K562 (cell line): ENCODE measurements around the gene CRYM. TPM values are rescaled to one million over a fixed set of nuclear protein-coding genes. Genes with fewer than 3 reads are reported as not detected.

ENCODE experiments used
- ASH1L ChIP-seq: fragments of 450-650 bp; IDR thresholded peaks from 2 replicates; pipeline ENCODE4 v1.6.1; 2018; ENCODE audit warnings: borderline replicate concordance, mild to moderate bottlenecking, low read depth; ENCODE audit not compliant: partially characterized antibody
- DLX4 ChIP-seq: fragments of 250-450 bp; sonication (Bioruptor Pico); IDR thresholded peaks from 2 replicates; pipeline ENCODE4 v1.6.1; 2021; ENCODE audit warnings: mild to moderate bottlenecking
- EGR1 ChIP-seq: fragments of 450-650 bp; conservative IDR thresholded peaks from 2 replicates; pipeline ENCODE4 v1.6.1; 2017; ENCODE audit warnings: mild to moderate bottlenecking
- ETV5 ChIP-seq: sonication (generic); formaldehyde crosslinking; IDR thresholded peaks from 2 replicates; pipeline ENCODE4 v1.4.0; 2020; ENCODE audit warnings: low read depth, mild to moderate bottlenecking, missing genetic modification reagents
- GTF3C2 ChIP-seq: IDR thresholded peaks from 3 replicates; pipeline ENCODE4 v1.6.1; 2011; ENCODE audit warnings: borderline replicate concordance, mild to moderate bottlenecking, moderate library complexity; ENCODE audit not compliant: insufficient read length; ENCODE audit errors: extremely low read depth
- HDAC6 ChIP-seq: IDR thresholded peaks from 2 replicates; pipeline ENCODE4 v1.6.1; 2012; ENCODE audit warnings: low read depth, mild to moderate bottlenecking, control low read depth, inconsistent platforms, low read length, moderate library complexity
- HLTF ChIP-seq: fragments of 450-650 bp; IDR thresholded peaks from 2 replicates; pipeline ENCODE4 v1.6.1; 2016
- HNRNPK ChIP-seq: fragments of 200-400 bp; formaldehyde crosslinking; IDR thresholded peaks from one replicate; pipeline ENCODE4 v1.6.1; 2018; ENCODE audit warnings: mild to moderate bottlenecking, low read depth, low read length; ENCODE audit not compliant: poor library complexity, severe bottlenecking
- ILF3 ChIP-seq: fragments of 450-650 bp; IDR thresholded peaks from 2 replicates; pipeline ENCODE4 v1.6.1; 2018; ENCODE audit warnings: antibody characterized with exemption, mild to moderate bottlenecking, moderate library complexity, borderline replicate concordance
- L3MBTL2 ChIP-seq: fragments of 450-650 bp; IDR thresholded peaks from 2 replicates; pipeline ENCODE4 v1.6.1; 2016; ENCODE audit warnings: mild to moderate bottlenecking, moderate library complexity
- LARP7 ChIP-seq: fragments of 450-650 bp; IDR thresholded peaks from 2 replicates; pipeline ENCODE4 v1.6.1; 2016
- SAP30 ChIP-seq: fragments of 200-600 bp; sonication (generic); IDR thresholded peaks from 2 replicates; pipeline ENCODE4 v1.6.1; 2012; ENCODE audit warnings: borderline replicate concordance, low read depth, mild to moderate bottlenecking, moderate library complexity, low read length, control low read depth, inconsistent platforms; ENCODE audit not compliant: insufficient read depth, poor library complexity, severe bottlenecking
- SMARCA4 ChIP-seq: fragments of 450-650 bp; IDR thresholded peaks from 2 replicates; pipeline ENCODE4 v1.6.1; 2016
- SMARCB1 ChIP-seq: IDR thresholded peaks from 2 replicates; pipeline ENCODE4 v1.6.1; 2011; ENCODE audit warnings: improper control_type of control experiment, low read depth; ENCODE audit not compliant: insufficient read length
- SRSF7 ChIP-seq: fragments of 200-400 bp; formaldehyde crosslinking; optimal IDR thresholded peaks from 2 replicates; pipeline ENCODE3; 2017; ENCODE audit warnings: mild to moderate bottlenecking, low read depth, low read length
- STAT5B ChIP-seq: fragments of 250-450 bp; sonication (Bioruptor Pico); IDR thresholded peaks from 2 replicates; pipeline ENCODE4 v1.8.0; 2021; ENCODE audit warnings: mild to moderate bottlenecking, inconsistent platforms
- STAT6 ChIP-seq: sonication (generic); formaldehyde crosslinking; IDR thresholded peaks from 2 replicates; pipeline ENCODE4 v1.8.1; 2023; ENCODE audit warnings: mild to moderate bottlenecking, missing genetic modification reagents
- TAF7 ChIP-seq: fragments of 450-650 bp; IDR thresholded peaks from 2 replicates; pipeline ENCODE4 v1.6.1; 2016; ENCODE audit warnings: missing genetic modification characterization, missing compliant biosample characterization
- ZC3H8 ChIP-seq: fragments of 450-650 bp; IDR thresholded peaks from 2 replicates; pipeline ENCODE4 v1.6.1; 2017
- ZNF668 ChIP-seq: fragments of 250-450 bp; sonication (Bioruptor Pico); IDR thresholded peaks from 2 replicates; pipeline ENCODE4 v1.8.0; 2022; ENCODE audit warnings: mild to moderate bottlenecking, inconsistent platforms
- polyA plus RNA-seq, 8 experiments: library from polyadenylated mRNA; depleted of rRNA in 4 of 8; stranded (reverse) in 5 of 8; unstranded in 3 of 8; fragments of >200 nt; fragmentation: Nextera tagmentation in 2 of 8; fragmentation: Illumina TruSeq in 1 of 8; extraction: Ambion mirVana in 2 of 8; extraction: Trizol in 1 of 8; gene quantifications; 2 replicates each; pipeline versions ENCODE4 v1.2.1 to v1.2.3, GENCODE V29; 2011 to 2014; ENCODE audit warnings: inconsistent platforms in 1 of 8, missing spikeins in 1 of 8
- total RNA-seq, 7 experiments: library from RNA; depleted of rRNA in 6 of 7; stranded (reverse); fragments of >200 nt in 6 of 7; fragmentation: Illumina TruSeq in 2 of 7; extraction: Trizol in 2 of 7; gene quantifications; 2 replicates each; pipeline versions ENCODE4 v1.2.1 to v1.2.3, GENCODE V29; 2011 to 2021; ENCODE audit warnings: low replicate concordance in 1 of 7
- TF ChIP-seq, protein P1 (sequence below): fragments of 450-650 bp; IDR thresholded peaks from 2 replicates; pipeline ENCODE4 v1.6.1; 2014; ENCODE audit warnings: low read depth, mild to moderate bottlenecking, moderate library complexity, borderline replicate concordance
- TF ChIP-seq, protein P2 (sequence below): fragments of 450-650 bp; conservative IDR thresholded peaks from 2 replicates; pipeline ENCODE4 v1.6.1; 2016; ENCODE audit warnings: missing genetic modification characterization, low read depth, mild to moderate bottlenecking, missing compliant biosample characterization, moderate library complexity

Gene CRYM
- total and polyA plus RNA-seq, 9 of the 15 experiments (the other 6 are each of a cell fraction or from before 2014, with no cell fraction given): 0.08 to 0.98 (median 0.47) TPM

DNA sequence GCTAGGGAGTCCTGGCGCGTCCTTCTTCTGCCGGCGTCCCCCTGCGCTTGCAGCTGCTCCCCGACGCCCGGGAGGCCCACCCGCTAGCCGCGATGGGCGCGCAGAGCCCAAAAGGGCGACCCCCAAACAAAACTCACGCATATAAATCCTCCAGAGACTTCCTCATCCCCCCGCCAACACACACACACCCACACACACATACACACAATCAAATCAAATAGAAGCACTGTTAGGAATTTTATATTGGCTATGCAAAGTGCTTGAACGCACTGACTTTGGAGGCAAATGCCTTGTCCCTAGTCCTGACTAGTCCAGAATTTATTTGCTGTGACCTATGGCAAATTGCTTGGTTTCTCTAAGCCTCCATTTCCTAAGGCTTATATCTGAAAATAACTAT is 23.8 kb upstream of the CRYM start (continued):
- TF ChIP-seq, protein P1, sequence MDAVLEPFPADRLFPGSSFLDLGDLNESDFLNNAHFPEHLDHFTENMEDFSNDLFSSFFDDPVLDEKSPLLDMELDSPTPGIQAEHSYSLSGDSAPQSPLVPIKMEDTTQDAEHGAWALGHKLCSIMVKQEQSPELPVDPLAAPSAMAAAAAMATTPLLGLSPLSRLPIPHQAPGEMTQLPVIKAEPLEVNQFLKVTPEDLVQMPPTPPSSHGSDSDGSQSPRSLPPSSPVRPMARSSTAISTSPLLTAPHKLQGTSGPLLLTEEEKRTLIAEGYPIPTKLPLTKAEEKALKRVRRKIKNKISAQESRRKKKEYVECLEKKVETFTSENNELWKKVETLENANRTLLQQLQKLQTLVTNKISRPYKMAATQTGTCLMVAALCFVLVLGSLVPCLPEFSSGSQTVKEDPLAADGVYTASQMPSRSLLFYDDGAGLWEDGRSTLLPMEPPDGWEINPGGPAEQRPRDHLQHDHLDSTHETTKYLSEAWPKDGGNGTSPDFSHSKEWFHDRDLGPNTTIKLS: no peak
- TF ChIP-seq HNRNPK (peak; percentile 3), STAT6 (no peak), HLTF (no peak), EGR1 (0 out of 2 replicates have a peak, but pooled peaks have one; percentile 50), HDAC6 (no peak), STAT5B (no peak), ASH1L (no peak), L3MBTL2 (no peak), ILF3 (no peak), TAF7 (tag) (no peak), ZNF668 (CRISPR knock-in tag) (no peak), SAP30 (no peak), ETV5 (CRISPR knock-in tag) (0 out of 2 replicates have a peak, but pooled peaks have one; percentile 14), SMARCB1 (no peak), SRSF7 (no peak), GTF3C2 (no peak), ZC3H8 (no peak), LARP7 (0 out of 2 replicates have a peak, but pooled peaks have one; percentile 22), SMARCA4 (no peak), DLX4 (CRISPR knock-in tag) (no peak)
- TF ChIP-seq, protein P2, sequence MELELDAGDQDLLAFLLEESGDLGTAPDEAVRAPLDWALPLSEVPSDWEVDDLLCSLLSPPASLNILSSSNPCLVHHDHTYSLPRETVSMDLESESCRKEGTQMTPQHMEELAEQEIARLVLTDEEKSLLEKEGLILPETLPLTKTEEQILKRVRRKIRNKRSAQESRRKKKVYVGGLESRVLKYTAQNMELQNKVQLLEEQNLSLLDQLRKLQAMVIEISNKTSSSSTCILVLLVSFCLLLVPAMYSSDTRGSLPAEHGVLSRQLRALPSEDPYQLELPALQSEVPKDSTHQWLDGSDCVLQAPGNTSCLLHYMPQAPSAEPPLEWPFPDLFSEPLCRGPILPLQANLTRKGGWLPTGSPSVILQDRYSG (tag): no peak
